ENCODE results near the gene ODAM. TPM values are rescaled to one million over a fixed set of nuclear protein-coding genes. Genes with fewer than 3 reads are reported as not detected.

The ODAM gene
- total RNA-seq, 1 experiment from 2014 or later, result 0.70 TPM

- no peaks in the 10 kb centered on the region for H3F3A ChIP-seq (ENCODE audit: insufficient read depth, low read depth)
- H3K9me3 ChIP-seq (ENCODE audit: insufficient read depth, low read depth), result no peaks in the 10 kb centered on the region
- no peaks in the 10 kb centered on the region for H4K20me1 ChIP-seq (ENCODE audit: insufficient read depth)
- ChIA-PET CTCF (no interaction called here), POLR2A (ENCODE audit: unreplicated experiment) (no interaction called here)
- DNase-seq, result no peak
- H2AFZ ChIP-seq, result no peak overlapping the region
- no peaks in the 10 kb centered on the region for H3K27me3 ChIP-seq (ENCODE audit: insufficient read depth, low read depth)
- H3K4me2 ChIP-seq, result no peak overlapping the region
- H3K9me2 ChIP-seq (ENCODE audit: insufficient read depth), result no peaks in the 10 kb centered on the region
- H3K79me2 ChIP-seq (ENCODE audit: low read depth), result no peaks in the 10 kb centered on the region
- no TSS peak for BruUV-seq (replicated peaks)
- intact Hi-C loops (cut with micrococcal nuclease; ENCODE audit: unreplicated experiment), result no loop called here
- H3K4me1 ChIP-seq (replicated peaks; ENCODE audit: insufficient read depth), result no peaks in the 10 kb centered on the region
- no peak overlapping the region for H3K4me3 ChIP-seq
- no peak overlapping the region for H3K27ac ChIP-seq
- no peak for TF ChIP-seq CTCF (conservative IDR thresholded peaks at IDR 0.05)
- no peak for TF ChIP-seq EZH2 (IDR thresholded peaks at IDR 0.05; ENCODE audit: low read depth)
- no peaks in the 10 kb centered on the region for H3K36me3 ChIP-seq (ENCODE audit: low read depth)
These were observed 2.6 kb upstream of the ODAM start for GRCh38 chr4:70192895-70193294.

DNA sequence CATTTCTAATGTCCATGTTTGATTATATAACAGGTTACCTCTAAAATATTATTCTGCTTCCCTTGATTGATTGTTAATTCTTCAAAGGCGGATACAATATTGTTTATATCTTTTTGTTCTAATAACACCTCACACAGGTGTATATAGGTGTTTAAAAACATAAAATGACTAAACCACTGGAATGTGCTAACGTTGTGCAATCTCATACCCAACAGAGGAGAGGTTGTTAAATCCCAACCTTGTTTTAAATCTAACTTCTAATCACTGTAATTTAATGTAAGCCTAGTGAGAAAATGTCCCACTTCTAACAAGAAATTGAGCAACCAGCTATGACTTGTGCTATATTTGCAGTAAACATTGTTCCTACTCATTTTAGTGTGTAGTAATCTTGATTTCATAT, 1.3 kb downstream of the ODAM start:
- Histone ChIP-seq H3F3A (ENCODE audit: insufficient read depth, low read depth) (no peaks in the 10 kb centered on the region), H3K27me3 (ENCODE audit: insufficient read depth, low read depth) (no peaks in the 10 kb centered on the region), H3K4me3 (no peak overlapping the region), H4K20me1 (ENCODE audit: insufficient read depth) (no peaks in the 10 kb centered on the region), H3K79me2 (ENCODE audit: low read depth) (no peaks in the 10 kb centered on the region), H3K4me2 (no peak overlapping the region), H2AFZ (no peak overlapping the region), H3K9me2 (ENCODE audit: insufficient read depth) (no peaks in the 10 kb centered on the region), H3K36me3 (ENCODE audit: low read depth) (no peaks in the 10 kb centered on the region), H3K9me3 (ENCODE audit: insufficient read depth, low read depth) (no peaks in the 10 kb centered on the region), H3K27ac (no peak overlapping the region), H3K4me1 (replicated peaks; ENCODE audit: insufficient read depth) (no peaks in the 10 kb centered on the region)
- ChIA-PET CTCF (interaction anchor here (0.6 kb wide), 1 partner anchor 669 kb away, joined by 3 read pairs; no protein-coding TSS in a partner anchor), POLR2A (ENCODE audit: unreplicated experiment) (no interaction called here)
- no peak for TF ChIP-seq EZH2 (IDR thresholded peaks at IDR 0.05; ENCODE audit: low read depth)
- no peak for TF ChIP-seq CTCF (conservative IDR thresholded peaks at IDR 0.05)
- intact Hi-C loops (cut with micrococcal nuclease; ENCODE audit: unreplicated experiment), result no loop called here
- BruUV-seq (replicated peaks), result no TSS peak
- peak in 1 of 2 experiments; percentile 37 for DNase-seq

GRCh38 chr4:70197842-70198241, 2.3 kb downstream of the ODAM start:
- POLR2A ChIA-PET (ENCODE audit: unreplicated experiment), result interaction anchor here (0.7 kb wide), 1 partner anchor 376 kb away, joined by 4 read pairs; no protein-coding TSS in a partner anchor
- no peaks in the 10 kb centered on the region for H3K79me2 ChIP-seq (ENCODE audit: low read depth)

More at GRCh38 chr4:70197842-70198241, 2.3 kb downstream of the ODAM start:
- Histone ChIP-seq H3K27ac (no peak overlapping the region), H3F3A (ENCODE audit: insufficient read depth, low read depth) (no peaks in the 10 kb centered on the region), H3K4me2 (no peak overlapping the region), H3K9me3 (ENCODE audit: insufficient read depth, low read depth) (no peaks in the 10 kb centered on the region), H4K20me1 (ENCODE audit: insufficient read depth) (no peaks in the 10 kb centered on the region), H3K4me3 (no peak overlapping the region), H3K27me3 (ENCODE audit: insufficient read depth, low read depth) (no peaks in the 10 kb centered on the region), H2AFZ (no peak overlapping the region), H3K36me3 (ENCODE audit: low read depth) (no peaks in the 10 kb centered on the region), H3K9me2 (ENCODE audit: insufficient read depth) (no peaks in the 10 kb centered on the region), H3K4me1 (replicated peaks; ENCODE audit: insufficient read depth) (no peaks in the 10 kb centered on the region)
- TF ChIP-seq EZH2 (IDR thresholded peaks at IDR 0.05; ENCODE audit: low read depth), result no peak
- no peak for TF ChIP-seq CTCF (conservative IDR thresholded peaks at IDR 0.05)
- peak in 1 of 2 experiments; percentile 63 for DNase-seq
- CTCF ChIA-PET, result interaction anchor here (0.7 kb wide), 1 partner anchor 725 kb away, joined by 3 read pairs; no protein-coding TSS in a partner anchor
- no TSS peak for BruUV-seq (replicated peaks)
- intact Hi-C loops (cut with micrococcal nuclease; ENCODE audit: unreplicated experiment), result no loop called here

Data from PC-9 (cell line).